CD4-positive, alpha-beta T cell (primary cell): Measurements from ENCODE around the gene ITPRIPL1. TPM values are rescaled to one million over a fixed set of nuclear protein-coding genes. Genes with fewer than 3 reads are reported as not detected.

Source experiments
- ATAC-seq: fragments of 200-7000 bp; cut with Tn5 transposase; one replicate; pipeline ENCODE4 v1.10.0; 2022; ENCODE audit warnings: mild to moderate bottlenecking; ENCODE audit not compliant: poor library complexity
- CTCF ChIA-PET: fragments of 350-600 bp; sonication (Branson Sonifier 250); formaldehyde crosslinking; loops from one replicate; lab custom pipeline; 2021; ENCODE audit warnings: antibody characterized with exemption, inconsistent platforms; lab: Charles Lee
- POLR2A ChIA-PET: fragments of 350-600 bp; sonication (Branson Sonifier 250); formaldehyde crosslinking; loops from one replicate; lab custom pipeline; 2021; ENCODE audit warnings: antibody characterized with exemption, inconsistent platforms; lab: Charles Lee
- DNase-seq, 14 experiments: peaks; one replicate each; pipeline ENCODE4 v3.0.0-alpha.2; 2013 to 2020; ENCODE audit warnings: mixed read lengths in 2 of 14
- H3K27ac ChIP-seq, 2 donors: one replicate each; pipeline versions ENCODE4 v1.5.1 to v1.7.0; 2013; ENCODE audit warnings: low read length in 2 of 2, low read depth in 1 of 2, mild to moderate bottlenecking in 1 of 2
- H3K27me3 ChIP-seq, 2 experiments: 1 replicate in 1 of 2; 2 replicates in 1 of 2; pipeline versions ENCODE4 v1.6.1 to v1.7.0; 2013; ENCODE audit warnings: low read length in 2 of 2, control low read depth in 1 of 2, mild to moderate bottlenecking in 1 of 2, moderate library complexity in 1 of 2; ENCODE audit not compliant: insufficient read depth in 2 of 2, control insufficient read depth in 1 of 2
- H3K36me3 ChIP-seq: one replicate; pipeline ENCODE4 v1.6.1; 2013; ENCODE audit warnings: low read length, control low read depth; ENCODE audit not compliant: insufficient read depth
- H3K4me1 ChIP-seq: one replicate; pipeline ENCODE4 v1.6.1; 2013; ENCODE audit warnings: low read length, control low read depth; ENCODE audit not compliant: insufficient read depth
- H3K4me3 ChIP-seq: one replicate; pipeline ENCODE4 v1.5.1; 2013; ENCODE audit warnings: mild to moderate bottlenecking, low read length, moderate library complexity
- H3K9me3 ChIP-seq, 2 experiments: 1 replicate in 1 of 2; 2 replicates in 1 of 2; pipeline versions ENCODE4 v1.6.1 to v1.7.0; 2013; ENCODE audit warnings: low read length in 2 of 2, mild to moderate bottlenecking in 2 of 2, control low read depth in 1 of 2, moderate library complexity in 1 of 2; ENCODE audit not compliant: control insufficient read depth in 1 of 2, insufficient read depth in 1 of 2
- H3K27ac Mint-ChIP-seq: one replicate; pipeline ENCODE4 v1.8.0; 2020; ENCODE audit warnings: mixed read lengths
- H3K27me3 Mint-ChIP-seq: one replicate; pipeline ENCODE4 v1.8.0; 2021; ENCODE audit warnings: mixed read lengths
- H3K36me3 Mint-ChIP-seq: one replicate; pipeline ENCODE4 v1.8.0; 2021; ENCODE audit warnings: low read depth, mixed read lengths
- H3K4me1 Mint-ChIP-seq: one replicate; pipeline ENCODE4 v1.8.0; 2021; ENCODE audit warnings: low read depth, mixed read lengths
- H3K4me3 Mint-ChIP-seq: one replicate; pipeline ENCODE4 v1.8.0; 2020; ENCODE audit warnings: mild to moderate bottlenecking, mixed read lengths
- H3K9me3 Mint-ChIP-seq: one replicate; pipeline ENCODE4 v1.8.0; 2020; ENCODE audit warnings: mixed read lengths
- intact Hi-C, 2 experiments: fragments of 100-400 bp; cut with DNase I in 1 of 2; cut with micrococcal nuclease in 1 of 2; formaldehyde crosslinking; loops; one replicate each; pipeline versions ENCODE4 v1.15.1 to v1.9.0; 2023 to 2025; cut with DNase I, micrococcal nuclease
- total RNA-seq, 174 experiments: library from RNA in 2 of 174; stranded (reverse) in 2 of 174; gene quantifications; one replicate each; pipeline ENCODE4 v1.2.3 and lab custom pipeline; 2021 to 2026
- TF ChIP-seq, protein P1 (sequence below): fragments of 200-600 bp; IDR thresholded peaks from one replicate; pipeline ENCODE4 v1.8.0; 2022; ENCODE audit warnings: antibody characterized with exemption, mild to moderate bottlenecking

The ITPRIPL1 gene
- total RNA-seq, 2 experiments from 2014 or later = 5.1 to 5.7 TPM

DNA sequence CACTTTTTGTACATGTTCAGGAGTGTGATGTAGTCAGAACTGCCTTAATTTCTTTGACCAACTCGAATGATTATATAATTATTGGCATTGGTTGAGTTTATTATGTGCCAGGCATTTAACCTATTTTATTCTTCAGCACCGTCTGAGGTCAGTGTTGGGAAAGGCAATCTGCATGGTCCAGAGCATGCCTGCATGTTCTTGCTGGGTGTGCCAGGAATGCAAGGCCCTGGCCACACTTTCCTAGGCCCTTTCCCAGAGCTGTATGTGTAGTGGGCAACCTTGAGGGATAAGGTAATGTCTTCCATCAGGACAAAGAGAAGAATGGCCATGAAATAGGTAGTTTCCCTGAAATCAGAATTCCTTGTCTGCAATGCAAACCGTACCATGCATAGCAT, 10.1 kb upstream of the ITPRIPL1 start:
- TF ChIP-seq, protein P1, sequence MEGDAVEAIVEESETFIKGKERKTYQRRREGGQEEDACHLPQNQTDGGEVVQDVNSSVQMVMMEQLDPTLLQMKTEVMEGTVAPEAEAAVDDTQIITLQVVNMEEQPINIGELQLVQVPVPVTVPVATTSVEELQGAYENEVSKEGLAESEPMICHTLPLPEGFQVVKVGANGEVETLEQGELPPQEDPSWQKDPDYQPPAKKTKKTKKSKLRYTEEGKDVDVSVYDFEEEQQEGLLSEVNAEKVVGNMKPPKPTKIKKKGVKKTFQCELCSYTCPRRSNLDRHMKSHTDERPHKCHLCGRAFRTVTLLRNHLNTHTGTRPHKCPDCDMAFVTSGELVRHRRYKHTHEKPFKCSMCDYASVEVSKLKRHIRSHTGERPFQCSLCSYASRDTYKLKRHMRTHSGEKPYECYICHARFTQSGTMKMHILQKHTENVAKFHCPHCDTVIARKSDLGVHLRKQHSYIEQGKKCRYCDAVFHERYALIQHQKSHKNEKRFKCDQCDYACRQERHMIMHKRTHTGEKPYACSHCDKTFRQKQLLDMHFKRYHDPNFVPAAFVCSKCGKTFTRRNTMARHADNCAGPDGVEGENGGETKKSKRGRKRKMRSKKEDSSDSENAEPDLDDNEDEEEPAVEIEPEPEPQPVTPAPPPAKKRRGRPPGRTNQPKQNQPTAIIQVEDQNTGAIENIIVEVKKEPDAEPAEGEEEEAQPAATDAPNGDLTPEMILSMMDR = no peak
- H3K4me3 Mint-ChIP-seq = no peak overlapping the region
- H3K27ac ChIP-seq = no peak overlapping the region

DNA sequence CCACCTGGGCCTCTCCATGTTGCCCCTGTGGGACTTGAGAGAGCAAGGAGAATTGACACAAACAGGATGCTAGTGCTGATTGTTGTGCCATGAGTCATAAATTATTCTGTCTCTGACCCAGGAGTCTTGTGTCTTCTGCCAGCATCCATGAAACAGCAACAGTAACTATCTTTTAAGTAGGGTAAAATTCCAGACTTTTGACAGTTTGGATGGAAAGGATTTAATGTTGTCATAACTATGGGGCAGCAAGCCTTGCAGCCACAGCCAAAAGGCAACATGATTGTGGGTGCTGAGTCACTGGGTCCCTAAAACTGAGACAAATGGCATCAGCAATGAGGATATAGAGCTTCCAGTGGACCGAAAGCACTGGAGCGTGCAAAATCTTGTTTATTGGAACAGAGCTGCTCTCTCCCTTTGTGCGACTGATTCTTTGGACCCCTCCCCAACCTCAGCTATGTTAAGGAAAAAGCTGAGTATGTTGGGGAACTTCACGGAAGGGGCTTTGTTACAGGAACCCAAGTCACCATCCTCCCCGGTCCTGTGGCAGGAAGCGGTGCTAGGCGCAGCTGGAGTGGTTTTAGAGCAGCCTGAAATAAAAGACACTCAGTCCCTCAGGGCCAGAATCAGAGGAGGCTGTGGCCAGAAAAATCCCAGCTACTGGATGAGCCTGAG, 9.6 kb upstream of the ITPRIPL1 start:
- Mint-ChIP-seq H3K27me3 (no peaks in the 10 kb centered on the region), H3K4me1 (peaks cover 26% of the 10 kb centered on the region), H3K4me3 (peak overlapping the region; percentile 35), H3K27ac (peak overlapping the region; percentile 57), H3K36me3 (no peaks in the 10 kb centered on the region), H3K9me3 (no peaks in the 10 kb centered on the region)
- no peaks in the 10 kb centered on the region for H3K27me3 ChIP-seq
- TF ChIP-seq, protein P1 = no peak
- H3K9me3 ChIP-seq = no peaks in the 10 kb centered on the region
- ChIA-PET CTCF (no interaction called here), POLR2A (no interaction called here)
- H3K4me1 ChIP-seq = peaks cover 42% of the 10 kb centered on the region
- peak overlapping the region in 1 of 2 donors; percentile 35 for H3K27ac ChIP-seq
- peak; percentile 57 for ATAC-seq
- H3K36me3 ChIP-seq = no peaks in the 10 kb centered on the region
- H3K4me3 ChIP-seq = no peak overlapping the region
- intact Hi-C loops = no loop called here
- peak in 7 of 14 experiments; percentile 9 to 52 (median 24) for DNase-seq

More for the DNA sequence above, 10.1 kb upstream of the ITPRIPL1 start:
- DNase-seq = no peak
- peaks cover 2% of the 10 kb centered on the region for H3K36me3 ChIP-seq
- H3K27me3 ChIP-seq = no peaks in the 10 kb centered on the region
- ATAC-seq = no peak
- H3K9me3 ChIP-seq = no peaks in the 10 kb centered on the region
- H3K9me3 Mint-ChIP-seq = no peaks in the 10 kb centered on the region
- H3K27ac Mint-ChIP-seq = peak overlapping the region; percentile 57
- intact Hi-C loops = no loop called here
- POLR2A ChIA-PET = no interaction called here
- H3K4me1 Mint-ChIP-seq = peaks cover 20% of the 10 kb centered on the region
- H3K36me3 Mint-ChIP-seq = no peaks in the 10 kb centered on the region
- H3K4me1 ChIP-seq = peaks cover 40% of the 10 kb centered on the region
- no peak overlapping the region for H3K4me3 ChIP-seq
- CTCF ChIA-PET = no interaction called here
- H3K27me3 Mint-ChIP-seq = no peaks in the 10 kb centered on the region

DNA sequence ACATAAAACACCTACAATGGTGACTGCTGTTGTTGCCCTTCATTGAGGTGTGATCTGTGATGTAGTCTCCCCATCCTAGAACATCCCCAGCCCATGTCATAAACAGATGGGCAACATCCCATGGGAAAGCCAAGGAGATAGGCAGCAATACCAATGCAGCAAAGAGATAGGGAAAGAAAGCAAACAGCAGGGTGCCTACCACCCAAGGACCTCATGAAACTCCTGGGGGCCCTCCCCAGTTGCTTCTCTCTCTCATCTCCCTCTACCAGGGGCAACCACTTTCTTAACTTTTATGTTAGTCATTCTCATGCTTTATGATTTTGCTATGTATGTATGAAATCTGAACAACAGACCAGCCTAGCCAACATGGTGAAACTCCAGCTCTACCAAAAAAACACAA, 8.1 kb upstream of the ITPRIPL1 start:
- Mint-ChIP-seq H3K27me3 (peaks cover 2% of the 10 kb centered on the region), H3K36me3 (no peaks in the 10 kb centered on the region), H3K27ac (no peak overlapping the region), H3K9me3 (no peaks in the 10 kb centered on the region), H3K4me1 (peaks cover 33% of the 10 kb centered on the region), H3K4me3 (peak overlapping the region; percentile 23)
- ChIA-PET POLR2A (no interaction called here), CTCF (no interaction called here)
- peaks cover 52% of the 10 kb centered on the region for H3K4me1 ChIP-seq
- H3K36me3 ChIP-seq = no peaks in the 10 kb centered on the region
- TF ChIP-seq, protein P1 = no peak
- intact Hi-C loops = no loop called here
- H3K27me3 ChIP-seq = no peaks in the 10 kb centered on the region
- DNase-seq = no peak
- H3K9me3 ChIP-seq = no peaks in the 10 kb centered on the region
- H3K4me3 ChIP-seq = no peak overlapping the region
- H3K27ac ChIP-seq = no peak overlapping the region
- ATAC-seq = no peak
